ENCODE data around the gene NPSR1. TPM values are rescaled to one million over a fixed set of nuclear protein-coding genes. Genes with fewer than 3 reads are reported as not detected.

Gene NPSR1
- total RNA-seq, 4 donors from 2014 or later = not detected

DNA sequence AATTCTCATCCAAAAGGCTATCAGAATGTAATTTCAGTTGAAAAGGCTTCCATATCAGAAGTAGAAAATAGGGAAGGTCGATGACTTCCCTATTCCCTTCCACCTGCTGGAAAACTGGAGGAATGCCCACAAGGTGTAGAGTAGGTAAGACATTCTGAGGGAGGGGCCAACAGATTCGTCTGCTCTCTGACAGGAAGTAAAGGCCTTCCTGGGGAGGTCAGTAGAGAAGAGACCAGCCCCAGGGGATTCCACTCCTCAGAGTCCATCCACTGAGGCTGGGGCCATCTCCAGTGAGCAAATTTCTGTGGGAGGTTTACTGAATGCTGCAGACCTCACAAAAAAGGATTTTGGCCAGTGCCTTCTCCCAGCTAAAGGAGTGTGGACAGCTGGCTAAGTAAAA lies 19.5 kb downstream of the NPSR1 start:
- Histone ChIP-seq H3K9me3 (no peaks in the 10 kb centered on the region), H3K4me3 (no peak overlapping the region), H3K4me1 (no peaks in the 10 kb centered on the region), H3K36me3 (no peaks in the 10 kb centered on the region), H3K27me3 (no peaks in the 10 kb centered on the region), H3K27ac (no peak overlapping the region)
- TF ChIP-seq, protein P1, sequence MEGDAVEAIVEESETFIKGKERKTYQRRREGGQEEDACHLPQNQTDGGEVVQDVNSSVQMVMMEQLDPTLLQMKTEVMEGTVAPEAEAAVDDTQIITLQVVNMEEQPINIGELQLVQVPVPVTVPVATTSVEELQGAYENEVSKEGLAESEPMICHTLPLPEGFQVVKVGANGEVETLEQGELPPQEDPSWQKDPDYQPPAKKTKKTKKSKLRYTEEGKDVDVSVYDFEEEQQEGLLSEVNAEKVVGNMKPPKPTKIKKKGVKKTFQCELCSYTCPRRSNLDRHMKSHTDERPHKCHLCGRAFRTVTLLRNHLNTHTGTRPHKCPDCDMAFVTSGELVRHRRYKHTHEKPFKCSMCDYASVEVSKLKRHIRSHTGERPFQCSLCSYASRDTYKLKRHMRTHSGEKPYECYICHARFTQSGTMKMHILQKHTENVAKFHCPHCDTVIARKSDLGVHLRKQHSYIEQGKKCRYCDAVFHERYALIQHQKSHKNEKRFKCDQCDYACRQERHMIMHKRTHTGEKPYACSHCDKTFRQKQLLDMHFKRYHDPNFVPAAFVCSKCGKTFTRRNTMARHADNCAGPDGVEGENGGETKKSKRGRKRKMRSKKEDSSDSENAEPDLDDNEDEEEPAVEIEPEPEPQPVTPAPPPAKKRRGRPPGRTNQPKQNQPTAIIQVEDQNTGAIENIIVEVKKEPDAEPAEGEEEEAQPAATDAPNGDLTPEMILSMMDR (IDR thresholded peaks at IDR 0.05) = no peak
- no peak for TF ChIP-seq POLR2A (IDR thresholded peaks at IDR 0.05)
- DNase-seq = no peak
- intact Hi-C loops (cut with DNase I; ENCODE audit: low total_unique reads) = no loop called here

DNA sequence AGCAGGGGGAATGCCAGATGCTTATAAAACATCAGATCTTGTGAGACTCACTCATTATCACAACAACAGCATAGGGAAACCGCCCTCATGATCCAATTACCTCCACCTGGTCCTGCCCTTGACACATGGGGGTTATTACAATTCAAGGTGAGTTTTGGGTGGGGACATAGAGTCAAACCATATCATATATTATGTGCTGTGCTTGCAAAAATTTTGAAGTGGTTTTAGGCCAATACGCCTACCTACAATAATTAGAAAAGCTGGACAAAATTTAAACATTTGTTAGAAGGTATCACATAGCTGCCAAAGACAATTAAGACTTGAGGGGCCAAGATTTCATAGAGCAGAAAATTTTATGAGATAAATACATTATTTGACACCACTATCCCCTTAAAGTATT lies 29.5 kb downstream of the NPSR1 start:
- TF ChIP-seq, protein P1 (IDR thresholded peaks at IDR 0.05) = no peak
- no peak for TF ChIP-seq POLR2A (IDR thresholded peaks at IDR 0.05)
- DNase-seq = no peak
- no peaks in the 10 kb centered on the region for H3K27me3 ChIP-seq
- no peak overlapping the region for H3K27ac ChIP-seq
- no peaks in the 10 kb centered on the region for H3K36me3 ChIP-seq
- intact Hi-C loops (cut with DNase I; ENCODE audit: low total_unique reads) = no loop called here
- H3K9me3 ChIP-seq = peaks cover 0 to 2% of the 10 kb centered on the region in 2 donors
- H3K4me3 ChIP-seq = no peak overlapping the region
- no peaks in the 10 kb centered on the region for H3K4me1 ChIP-seq

- DNase-seq = no peak
- intact Hi-C loops (cut with DNase I; ENCODE audit: low total_unique reads) = no loop called here
- no peak for TF ChIP-seq POLR2A (IDR thresholded peaks at IDR 0.05)
- TF ChIP-seq, protein P1 (IDR thresholded peaks at IDR 0.05) = no peak
- H3K4me3 ChIP-seq = no peak overlapping the region
- no peak overlapping the region for H3K27ac ChIP-seq
- no peaks in the 10 kb centered on the region for H3K9me3 ChIP-seq
- H3K4me1 ChIP-seq = no peaks in the 10 kb centered on the region
- H3K27me3 ChIP-seq = no peaks in the 10 kb centered on the region
- no peaks in the 10 kb centered on the region for H3K36me3 ChIP-seq
These were observed 38.4 kb downstream of the NPSR1 start for GRCh38 chr7:34696415-34696814.

GRCh38 chr7:34709771-34710170 lies 51.8 kb downstream of the NPSR1 start:
- H3K4me3 ChIP-seq = no peak overlapping the region
- H3K27ac ChIP-seq = no peak overlapping the region
- H3K9me3 ChIP-seq = no peaks in the 10 kb centered on the region
- intact Hi-C loops (cut with DNase I; ENCODE audit: low total_unique reads) = no loop called here
- no peaks in the 10 kb centered on the region for H3K36me3 ChIP-seq
- H3K27me3 ChIP-seq = no peaks in the 10 kb centered on the region
- no peaks in the 10 kb centered on the region for H3K4me1 ChIP-seq
- no peak for TF ChIP-seq POLR2A (IDR thresholded peaks at IDR 0.05)
- TF ChIP-seq, protein P1 (IDR thresholded peaks at IDR 0.05) = no peak
- no peak for DNase-seq

DNA sequence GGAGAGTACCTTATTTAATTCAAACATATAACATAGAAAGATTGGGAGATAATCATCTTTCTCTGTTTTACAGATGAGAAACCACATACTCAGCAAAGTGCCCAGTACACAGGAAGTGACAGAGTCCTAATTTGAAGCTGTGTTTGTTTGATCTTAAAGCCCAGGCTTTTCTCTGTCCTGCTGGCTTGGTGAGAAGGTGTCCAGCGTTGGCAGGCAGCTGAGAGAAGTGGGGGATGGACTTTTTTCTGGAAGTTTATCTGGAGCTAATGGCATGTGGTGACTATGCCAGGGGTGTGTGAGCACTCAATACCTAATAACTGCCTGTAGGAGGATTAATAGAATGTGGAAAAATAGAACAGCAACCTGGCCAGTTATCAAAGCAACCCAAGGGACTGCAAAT lies 60.8 kb downstream of the NPSR1 start:
- H3K4me1 ChIP-seq = no peaks in the 10 kb centered on the region
- TF ChIP-seq POLR2A (IDR thresholded peaks at IDR 0.05) = no peak
- TF ChIP-seq, protein P1 (IDR thresholded peaks at IDR 0.05) = no peak
- H3K27me3 ChIP-seq = no peaks in the 10 kb centered on the region
- H3K9me3 ChIP-seq = no peaks in the 10 kb centered on the region
- DNase-seq = no peak
- no peak overlapping the region for H3K27ac ChIP-seq
- intact Hi-C loops (cut with DNase I; ENCODE audit: low total_unique reads) = no loop called here
- no peak overlapping the region for H3K4me3 ChIP-seq
- H3K36me3 ChIP-seq = no peaks in the 10 kb centered on the region

All from uterus (tissue), 4 donors.